GM12878 (cell line): ENCODE data around the gene PDCD11. TPM values are rescaled to one million over a fixed set of nuclear protein-coding genes. Genes with fewer than 3 reads are reported as not detected.

ENCODE experiments used
- ASH2L ChIP-seq: fragments of 300-600, 200-600 bp; sonication (generic); IDR thresholded peaks from 2 replicates; pipeline ENCODE4 v1.6.1; 2017; ENCODE audit warnings: low read depth, mild to moderate bottlenecking, borderline replicate concordance
- CHD4 ChIP-seq: fragments of 200-600 bp; sonication (generic); IDR thresholded peaks from 2 replicates; pipeline ENCODE4 v1.6.1; 2016; ENCODE audit warnings: mild to moderate bottlenecking
- CREM ChIP-seq: IDR thresholded peaks from 2 replicates; pipeline ENCODE4 v1.6.1; 2014; ENCODE audit warnings: antibody characterized with exemption, low read depth
- GATAD2B ChIP-seq: fragments of 450-650 bp; conservative IDR thresholded peaks from 2 replicates; pipeline ENCODE4 v1.6.1; 2017; ENCODE audit warnings: low read depth, mild to moderate bottlenecking, moderate library complexity
- HCFC1 ChIP-seq: fragments of 150-350 bp; IDR thresholded peaks from 2 replicates; pipeline ENCODE4 v1.6.1; 2014; ENCODE audit warnings: low read length
- JUNB ChIP-seq: IDR thresholded peaks from 2 replicates; pipeline ENCODE4 v1.6.1; 2016; ENCODE audit warnings: antibody characterized with exemption, mild to moderate bottlenecking
- MEF2B ChIP-seq: fragments of 450-650 bp; IDR thresholded peaks from 2 replicates; pipeline ENCODE4 v1.6.1; 2018; ENCODE audit warnings: mild to moderate bottlenecking, moderate library complexity; ENCODE audit not compliant: partially characterized antibody, poor library complexity, severe bottlenecking
- MYB ChIP-seq: fragments of 150-350 bp; IDR thresholded peaks from 2 replicates; pipeline ENCODE4 v1.6.1; 2014; ENCODE audit warnings: mild to moderate bottlenecking, low read depth, low read length, borderline replicate concordance
- MYC ChIP-seq: IDR thresholded peaks from 2 replicates; pipeline ENCODE4 v1.6.1; 2011; ENCODE audit warnings: mild to moderate bottlenecking, low read length, moderate library complexity, inconsistent platforms; ENCODE audit not compliant: insufficient read depth, insufficient replicate concordance, insufficient read length, severe bottlenecking
- NFIC ChIP-seq: IDR thresholded peaks from 2 replicates; pipeline ENCODE4 v1.6.1; 2012; ENCODE audit warnings: low read depth, mild to moderate bottlenecking, inconsistent platforms, low read length, moderate library complexity
- NKRF ChIP-seq: fragments of 450-650 bp; conservative IDR thresholded peaks from 2 replicates; pipeline ENCODE4 v1.6.1; 2017; ENCODE audit warnings: mild to moderate bottlenecking, moderate library complexity
- PBX3 ChIP-seq: IDR thresholded peaks from 2 replicates; pipeline ENCODE4 v1.6.1; 2011; ENCODE audit warnings: mild to moderate bottlenecking, low read depth, low read length, moderate library complexity; ENCODE audit not compliant: insufficient replicate concordance
- RB1 ChIP-seq: fragments of 450-650 bp; formaldehyde crosslinking; IDR thresholded peaks from 2 replicates; pipeline ENCODE4 v1.6.1; 2017; ENCODE audit warnings: mild to moderate bottlenecking, borderline replicate concordance
- SMARCA5 ChIP-seq: fragments of 450-650 bp; IDR thresholded peaks from 2 replicates; pipeline ENCODE4 v1.6.1; 2017; ENCODE audit warnings: mild to moderate bottlenecking
- TCF7 ChIP-seq: IDR thresholded peaks from 2 replicates; pipeline ENCODE4 v1.6.1; 2014; ENCODE audit warnings: antibody characterized with exemption, borderline replicate concordance
- ZBTB4 ChIP-seq: fragments of 450-650 bp; formaldehyde crosslinking; IDR thresholded peaks from 2 replicates; pipeline ENCODE4 v1.4.0; 2022; ENCODE audit warnings: mild to moderate bottlenecking, moderate library complexity
- ZNF687 ChIP-seq: fragments of 450-650 bp; IDR thresholded peaks from 2 replicates; pipeline ENCODE4 v1.6.1; 2017; ENCODE audit warnings: mild to moderate bottlenecking, moderate library complexity
- polyA plus RNA-seq, 11 experiments: library from polyadenylated mRNA; depleted of rRNA in 4 of 11; unstranded in 6 of 11; stranded (reverse) in 5 of 11; fragments of >200 nt; fragmentation: Nextera tagmentation in 4 of 11; fragmentation: Illumina TruSeq in 1 of 11; extraction: Ambion mirVana in 4 of 11; extraction: Trizol in 1 of 11; gene quantifications; 1 replicate in 1 of 11; 2 replicates in 10 of 11; pipeline versions ENCODE4 v1.2.1 to v1.2.3, GENCODE V29; 2011 to 2016; ENCODE audit warnings: inconsistent platforms in 2 of 11, missing spikeins in 2 of 11, low read depth in 1 of 11
- total RNA-seq, 4 experiments: library from RNA; depleted of rRNA in 3 of 4; stranded (reverse); fragments of >200 nt in 3 of 4; fragmentation: Illumina TruSeq in 1 of 4; extraction: Trizol in 1 of 4; gene quantifications; 2 replicates each; pipeline versions ENCODE4 v1.2.1 to v1.2.3, GENCODE V29; 2013 to 2021

Gene PDCD11
- total and polyA plus RNA-seq, 10 of the 15 experiments (the other 5 are each of a cell fraction or from before 2014, with no cell fraction given), result 13.9 to 69.7 (median 44.8) TPM

- TF ChIP-seq HCFC1, result no peak
- no peak for TF ChIP-seq JUNB
- no peak for TF ChIP-seq RB1
- TF ChIP-seq ASH2L, result no peak
- no peak for TF ChIP-seq ZBTB4
- no peak for TF ChIP-seq MYB
- TF ChIP-seq TCF7, result no peak
- TF ChIP-seq NKRF, result no peak
- TF ChIP-seq MYC, result no peak
- TF ChIP-seq ZNF687, result peak; percentile 38; the same call in 1 of the 2 replicates
- no peak for TF ChIP-seq GATAD2B
- no peak for TF ChIP-seq CHD4
- no peak for TF ChIP-seq NFIC
- no peak for TF ChIP-seq PBX3
- TF ChIP-seq SMARCA5, result no peak
- TF ChIP-seq CREM, result no peak
- TF ChIP-seq MEF2B, result no peak
Observed at GRCh38 chr10:103476046-103476768, 79.8 kb downstream of the PDCD11 start (continued).
